H54 (cell line): ENCODE results near the gene ASB10.

Experiments
- DNase-seq: peaks from one replicate; pipeline ENCODE4 v3.0.0; 2011; ENCODE audit warnings: low spot score, mixed read lengths; ENCODE audit not compliant: insufficient read length
- FAIRE-seq: peaks from 3 replicates; lab custom pipeline; 2011; peaks lifted over from hg19 to GRCh38; lab: Jason Lieb, UNC
- POLR2A ChIP-seq: IDR thresholded peaks from 2 replicates; pipeline ENCODE4 v1.6.1; 2011; ENCODE audit warnings: low read depth, mild to moderate bottlenecking, low read length

ASB10 gene

GRCh38 chr7:151205730-151206129 lies 18.7 kb upstream of the ASB10 start:
- FAIRE-seq (no peak), DNase-seq (no peak)
- TF ChIP-seq POLR2A = no peak

GRCh38 chr7:151204383-151205032 lies 17.5 kb upstream of the ASB10 start:
- FAIRE-seq = no peak
- no peak for TF ChIP-seq POLR2A
- DNase-seq = no peak

DNA sequence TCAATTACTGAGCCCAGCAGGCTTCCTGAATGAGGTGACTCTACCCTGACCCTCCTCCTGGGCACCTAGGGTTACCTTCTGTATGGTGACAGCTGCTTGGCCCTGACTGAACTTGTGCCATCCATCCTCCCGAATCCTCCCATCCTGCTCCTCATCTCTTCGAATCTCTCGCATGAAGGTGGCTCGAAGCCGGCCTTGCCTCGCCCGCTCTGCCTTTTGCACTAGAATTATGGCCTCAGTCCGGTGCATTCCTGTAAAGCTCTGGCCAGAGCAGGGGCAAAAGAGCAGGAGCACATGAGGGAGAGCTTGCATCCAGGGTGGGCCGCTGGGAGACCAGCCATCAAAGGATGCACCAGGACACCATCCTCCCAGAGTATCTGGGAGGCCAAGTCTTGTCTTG lies 15.8 kb upstream of the ASB10 start:
- DNase-seq (no peak), FAIRE-seq (no peak)
- no peak for TF ChIP-seq POLR2A

DNA sequence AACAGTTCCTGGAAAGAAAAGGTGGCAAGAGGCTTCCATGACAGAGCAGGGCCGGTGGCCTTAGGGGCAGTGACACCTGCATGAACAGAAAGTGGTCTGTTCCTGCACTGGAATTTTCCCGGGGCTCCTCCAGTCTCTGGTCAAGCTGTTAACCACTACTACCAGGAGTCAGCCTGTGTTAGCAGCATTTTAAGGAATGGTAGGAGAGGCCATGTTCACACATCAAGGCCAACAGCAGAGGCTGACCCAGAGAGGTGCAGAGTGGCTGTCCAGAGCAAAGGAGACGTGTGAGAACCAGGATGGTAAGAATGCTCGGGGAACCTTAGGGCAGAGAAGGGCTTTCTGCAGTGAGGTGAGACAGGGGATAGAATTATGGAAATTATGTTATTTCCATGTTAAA lies 14.7 kb upstream of the ASB10 start:
- DNase-seq = no peak
- no peak for FAIRE-seq
- TF ChIP-seq POLR2A = no peak

GRCh38 chr7:151201344-151201743 lies 14.3 kb upstream of the ASB10 start:
- TF ChIP-seq POLR2A = no peak
- no peak for DNase-seq
- FAIRE-seq = no peak

GRCh38 chr7:151198945-151199848 lies 12.1 kb upstream of the ASB10 start:
- TF ChIP-seq POLR2A = no peak
- FAIRE-seq (no peak), DNase-seq (no peak)

- no peak for FAIRE-seq
- TF ChIP-seq POLR2A = no peak
- DNase-seq = no peak
Observed at GRCh38 chr7:151197932-151198331, 10.9 kb upstream of the ASB10 start.

DNA sequence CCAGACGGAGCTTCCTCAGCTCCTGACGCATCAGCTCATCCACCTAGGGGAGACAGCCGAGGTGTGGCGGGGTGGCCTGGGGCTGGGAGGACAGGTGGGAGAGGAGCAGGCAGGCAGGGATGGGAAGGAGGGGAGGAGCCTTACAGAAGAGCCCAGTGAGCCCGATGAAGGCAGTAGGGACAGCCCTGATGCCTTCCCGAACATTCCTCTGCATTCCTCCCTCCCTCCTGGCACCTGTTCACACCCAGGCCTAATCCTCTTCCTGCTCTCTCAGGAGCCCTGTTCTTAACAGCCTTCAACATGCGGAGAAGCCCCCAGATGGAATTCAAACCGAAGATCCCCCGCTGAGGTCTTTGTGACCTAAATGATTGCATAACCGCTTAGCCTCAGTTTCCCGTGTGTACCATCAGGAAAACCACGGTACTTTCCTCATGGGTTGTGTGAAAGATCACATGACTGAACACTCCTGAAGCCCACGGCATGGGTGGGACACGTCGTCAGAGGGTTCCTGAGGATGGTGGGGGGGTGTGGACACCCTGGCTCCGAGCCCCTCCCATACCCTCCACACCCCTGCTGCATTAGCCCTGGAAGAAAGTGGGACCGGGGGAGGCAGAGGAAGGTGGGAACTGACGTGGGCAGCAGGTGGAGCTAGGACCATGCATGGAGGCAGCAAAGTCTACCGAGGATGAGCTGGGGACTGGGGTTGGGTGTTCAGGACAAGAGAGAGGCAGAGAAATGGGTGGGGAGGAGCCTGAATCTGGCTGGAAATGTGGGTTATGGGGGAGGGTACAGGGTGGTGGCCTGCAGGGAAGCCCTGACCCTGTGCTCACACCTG lies 8.8 kb upstream of the ASB10 start:
- DNase-seq (no peak), FAIRE-seq (no peak)
- no peak for TF ChIP-seq POLR2A

DNA sequence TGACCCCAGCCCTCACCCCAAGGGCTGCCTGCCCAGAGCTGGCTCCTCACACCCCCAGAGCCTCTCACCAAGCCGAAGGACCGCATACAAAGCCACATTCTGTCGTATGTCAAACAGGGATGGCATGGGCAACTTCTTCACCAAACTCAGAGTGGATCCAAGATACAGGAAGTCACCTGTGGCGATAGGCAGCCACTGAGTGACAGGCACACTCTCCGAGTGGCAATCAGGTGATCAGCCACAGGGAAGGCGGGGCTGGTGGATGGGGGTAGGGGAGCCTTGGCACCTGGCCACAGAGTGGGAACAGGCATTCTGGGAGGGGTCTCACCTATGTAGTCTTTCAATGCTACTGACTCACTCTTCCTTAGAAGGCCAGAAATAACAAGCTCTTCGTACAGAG lies 7.1 kb upstream of the ASB10 start:
- TF ChIP-seq POLR2A = no peak

GRCh38 chr7:151193203-151193978 lies 6.3 kb upstream of the ASB10 start:
- TF ChIP-seq POLR2A = no peak
- FAIRE-seq = no peak
- no peak for DNase-seq

More for the DNA sequence above, 7.1 kb upstream of the ASB10 start:
- DNase-seq = no peak
- no peak for FAIRE-seq

- TF ChIP-seq POLR2A = no peak
- no peak for DNase-seq
- FAIRE-seq = no peak
Observed at GRCh38 chr7:151192002-151192539, 5.0 kb upstream of the ASB10 start.

DNA sequence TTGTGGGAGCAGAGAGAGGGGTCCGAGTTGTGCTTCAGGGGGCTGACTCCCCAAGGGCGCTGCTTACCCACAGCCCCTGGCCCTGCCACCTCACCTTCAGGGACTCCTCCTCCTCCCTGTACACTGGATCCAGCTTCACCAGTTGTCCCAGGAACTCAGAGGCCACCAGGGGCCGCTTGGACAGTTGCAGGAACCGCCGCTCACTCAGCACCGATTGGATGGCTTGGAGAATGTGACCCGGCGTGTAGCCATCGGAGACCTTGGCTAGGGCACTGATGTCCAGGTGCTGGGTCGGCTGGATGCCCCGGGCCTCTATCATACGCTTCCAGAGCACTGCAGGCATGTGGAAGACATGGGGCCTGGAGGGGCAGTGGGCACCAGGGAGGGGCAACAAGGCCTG lies 4.5 kb upstream of the ASB10 start:
- DNase-seq = no peak
- TF ChIP-seq POLR2A = no peak
- FAIRE-seq = no peak

GRCh38 chr7:151189038-151189437 lies 2.0 kb upstream of the ASB10 start:
- no peak for TF ChIP-seq POLR2A
- DNase-seq = no peak
- FAIRE-seq = no peak
